PC-9 (cell line): ENCODE data around the gene UHRF1.

Experiments
- EZH2 ChIP-seq: fragments of 200-600 bp; sonication (generic); IDR thresholded peaks from 2 replicates; pipeline ENCODE4 v1.8.0; 2017; ENCODE audit warnings: antibody characterized with exemption, low read depth
- TF ChIP-seq, protein P1 (sequence below): fragments of 200-600 bp; sonication (generic); conservative IDR thresholded peaks from 2 replicates; pipeline ENCODE4 v1.6.1; 2017; ENCODE audit warnings: mixed run types, antibody characterized with exemption, mild to moderate bottlenecking, moderate library complexity

DNA sequence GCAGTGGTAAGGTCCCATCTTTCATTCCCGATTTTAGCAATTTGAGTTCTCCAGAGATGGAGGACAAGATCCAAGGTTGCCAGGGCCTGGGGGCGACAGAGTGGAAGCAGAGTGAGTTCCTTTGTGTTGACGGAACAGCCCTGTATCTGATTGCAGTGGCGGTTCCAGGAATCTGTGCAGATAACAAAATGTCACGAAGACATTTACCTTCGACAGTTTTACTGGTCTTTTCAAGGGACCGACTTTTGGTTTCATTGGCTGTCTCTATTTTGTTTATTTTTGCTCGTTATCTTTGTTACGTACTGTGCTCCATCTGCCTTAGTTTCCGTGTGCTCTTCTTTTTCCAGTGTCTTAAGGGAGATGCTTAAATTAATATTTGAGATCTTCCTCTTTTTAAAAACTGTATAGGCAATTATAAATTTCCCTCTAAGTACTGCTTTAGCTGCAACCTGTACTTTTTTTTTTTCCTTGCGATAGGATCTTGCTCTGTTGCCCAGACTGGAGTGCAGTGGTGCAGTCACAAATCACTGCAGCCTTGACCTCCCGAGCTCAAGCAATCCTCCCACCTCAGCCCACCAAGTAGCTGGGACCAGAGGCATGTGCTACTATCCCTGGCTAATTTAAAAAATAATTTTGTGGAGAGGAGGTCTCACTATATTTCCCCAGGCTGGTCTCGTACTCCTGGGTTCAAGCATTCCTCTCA is 82.8 kb downstream of the UHRF1 start:
- TF ChIP-seq, protein P1, sequence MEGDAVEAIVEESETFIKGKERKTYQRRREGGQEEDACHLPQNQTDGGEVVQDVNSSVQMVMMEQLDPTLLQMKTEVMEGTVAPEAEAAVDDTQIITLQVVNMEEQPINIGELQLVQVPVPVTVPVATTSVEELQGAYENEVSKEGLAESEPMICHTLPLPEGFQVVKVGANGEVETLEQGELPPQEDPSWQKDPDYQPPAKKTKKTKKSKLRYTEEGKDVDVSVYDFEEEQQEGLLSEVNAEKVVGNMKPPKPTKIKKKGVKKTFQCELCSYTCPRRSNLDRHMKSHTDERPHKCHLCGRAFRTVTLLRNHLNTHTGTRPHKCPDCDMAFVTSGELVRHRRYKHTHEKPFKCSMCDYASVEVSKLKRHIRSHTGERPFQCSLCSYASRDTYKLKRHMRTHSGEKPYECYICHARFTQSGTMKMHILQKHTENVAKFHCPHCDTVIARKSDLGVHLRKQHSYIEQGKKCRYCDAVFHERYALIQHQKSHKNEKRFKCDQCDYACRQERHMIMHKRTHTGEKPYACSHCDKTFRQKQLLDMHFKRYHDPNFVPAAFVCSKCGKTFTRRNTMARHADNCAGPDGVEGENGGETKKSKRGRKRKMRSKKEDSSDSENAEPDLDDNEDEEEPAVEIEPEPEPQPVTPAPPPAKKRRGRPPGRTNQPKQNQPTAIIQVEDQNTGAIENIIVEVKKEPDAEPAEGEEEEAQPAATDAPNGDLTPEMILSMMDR = no peak
- TF ChIP-seq EZH2 = no peak
